HG02981 (cell line): ENCODE data around the gene PTPRJ.
"Not testable (repeated sequence)": the region's sequence is repeated elsewhere in the genome, so short reads cannot be mapped to it uniquely, and the experiment has no call there.

ENCODE experiments used
- ATAC-seq: cut with Tn5 transposase; IDR thresholded peaks from one replicate; pipeline ENCODE4 v1.9.1; 2021; ENCODE audit warnings: mild to moderate bottlenecking, moderate library complexity; ENCODE audit not compliant: unreplicated experiment

The PTPRJ gene

DNA sequence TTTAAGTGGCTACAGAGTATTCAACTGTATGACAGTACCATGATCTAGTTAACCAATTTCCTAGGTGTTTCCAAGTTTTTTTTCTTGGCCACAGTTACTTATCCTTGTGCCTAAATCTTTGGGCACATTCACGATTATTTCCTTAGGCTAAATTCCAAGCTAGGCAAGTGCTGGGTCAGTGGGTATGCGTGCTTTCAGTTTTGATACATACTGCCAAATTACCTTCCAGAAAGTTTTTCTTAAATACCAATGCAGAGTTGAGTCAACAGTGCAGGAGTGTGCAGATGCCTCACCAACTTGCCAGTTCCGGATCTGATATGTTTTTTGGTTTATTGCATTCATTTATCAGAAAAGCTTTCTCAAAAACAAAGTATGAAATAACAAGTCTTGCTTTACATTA, 168.4 kb downstream of the PTPRJ start:
- ATAC-seq, result no peak

DNA sequence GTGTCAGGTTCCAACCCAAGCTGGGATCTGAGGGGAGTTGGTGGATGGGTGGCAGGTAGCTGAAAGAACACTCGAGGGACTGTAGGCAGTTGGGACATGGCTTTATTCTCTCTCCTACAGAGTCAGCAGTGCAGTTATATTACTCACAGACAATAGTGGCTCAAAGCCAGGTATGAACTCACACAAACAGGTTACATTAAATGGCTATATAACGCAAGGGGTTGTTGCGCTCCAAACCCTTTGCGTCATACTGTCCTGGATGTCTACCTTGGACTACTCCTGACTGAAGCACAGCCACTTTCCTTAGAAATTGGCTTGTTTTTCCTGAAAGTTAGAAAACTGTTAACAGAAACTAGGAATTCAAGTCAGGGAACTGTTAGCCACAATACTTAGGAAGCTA, 169.9 kb downstream of the PTPRJ start:
- ATAC-seq, result no peak

DNA sequence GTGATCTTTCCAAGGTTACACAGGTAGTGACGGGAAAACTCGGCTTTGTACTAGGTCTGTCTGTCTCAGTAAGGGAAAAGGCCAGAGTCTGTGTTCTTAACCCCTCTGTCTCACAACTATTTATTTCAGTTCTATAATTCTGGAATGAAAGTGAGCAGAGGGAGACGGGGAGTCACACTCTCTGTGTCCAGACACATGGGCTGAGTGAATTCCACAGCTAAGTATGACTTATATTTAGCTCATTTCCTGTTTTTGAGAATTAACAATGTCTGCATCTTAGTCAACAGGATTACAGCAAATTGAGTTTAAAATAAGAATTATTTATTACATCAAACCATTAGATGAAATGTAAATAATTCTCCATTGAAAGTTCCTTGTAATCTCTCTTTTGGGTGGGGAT, 173.8 kb downstream of the PTPRJ start:
- ATAC-seq, result no peak

DNA sequence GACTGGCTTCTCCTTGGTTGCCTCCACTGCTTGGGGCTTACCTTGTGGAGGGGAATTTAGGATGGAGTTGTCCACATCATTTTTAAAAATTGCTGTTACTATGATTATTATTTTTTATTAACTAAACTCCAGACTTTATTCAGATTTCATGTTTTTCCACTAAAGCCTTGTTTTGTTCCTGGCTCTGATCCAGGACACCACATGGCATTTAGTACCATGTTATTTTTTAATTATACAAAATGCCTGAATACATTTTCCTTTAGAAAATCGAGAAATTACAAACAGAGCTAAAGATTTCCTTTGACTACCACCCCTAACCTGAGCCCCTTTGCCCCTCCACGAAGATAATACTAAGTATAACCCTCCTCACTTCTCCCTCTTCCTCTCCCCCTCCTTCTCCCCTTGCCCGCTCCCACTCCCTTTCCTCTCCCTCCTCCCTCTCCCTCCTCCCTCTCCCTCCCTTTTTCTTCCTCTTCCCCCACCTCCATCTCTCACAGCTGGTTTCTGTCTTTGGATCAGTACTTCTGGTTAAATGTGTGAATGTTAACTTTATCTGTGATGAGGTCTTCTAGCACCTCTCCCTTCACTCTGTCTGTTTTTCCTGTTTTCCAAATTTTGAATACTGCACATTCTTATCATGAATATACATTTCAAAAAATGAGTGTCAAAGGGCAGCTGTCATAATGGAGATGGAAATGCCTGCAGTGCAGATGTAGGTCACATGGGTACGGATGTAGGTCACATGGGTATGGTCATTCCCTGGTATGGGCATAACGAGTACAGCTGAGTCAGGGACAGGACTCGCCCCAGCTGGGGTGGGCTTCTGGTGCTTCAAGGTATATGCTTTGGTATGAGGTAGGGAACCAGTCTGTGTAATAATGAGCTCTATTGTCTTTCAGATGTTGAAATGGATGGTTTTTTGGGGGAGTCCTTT, 181.9 kb downstream of the PTPRJ start:
- no peak for ATAC-seq

DNA sequence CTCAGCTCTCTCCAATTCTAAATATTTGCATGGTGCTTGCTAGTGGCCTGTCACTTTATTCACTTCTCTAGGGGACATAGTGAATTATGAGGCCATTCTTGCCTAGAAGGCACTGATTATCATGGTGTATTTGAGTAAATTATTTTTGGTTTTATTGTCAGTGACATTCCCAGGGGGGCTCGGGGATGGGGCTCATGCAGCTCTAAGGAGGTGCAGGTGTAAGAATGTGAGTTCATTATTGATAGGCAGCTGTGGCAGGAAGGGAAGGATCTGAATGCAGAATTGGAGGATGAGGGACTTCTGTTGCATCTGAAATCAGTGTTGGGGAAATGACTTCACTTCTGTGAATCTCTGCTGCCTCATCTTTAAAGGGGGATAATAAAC, 182.5 kb downstream of the PTPRJ start:
- ATAC-seq, result no peak

DNA sequence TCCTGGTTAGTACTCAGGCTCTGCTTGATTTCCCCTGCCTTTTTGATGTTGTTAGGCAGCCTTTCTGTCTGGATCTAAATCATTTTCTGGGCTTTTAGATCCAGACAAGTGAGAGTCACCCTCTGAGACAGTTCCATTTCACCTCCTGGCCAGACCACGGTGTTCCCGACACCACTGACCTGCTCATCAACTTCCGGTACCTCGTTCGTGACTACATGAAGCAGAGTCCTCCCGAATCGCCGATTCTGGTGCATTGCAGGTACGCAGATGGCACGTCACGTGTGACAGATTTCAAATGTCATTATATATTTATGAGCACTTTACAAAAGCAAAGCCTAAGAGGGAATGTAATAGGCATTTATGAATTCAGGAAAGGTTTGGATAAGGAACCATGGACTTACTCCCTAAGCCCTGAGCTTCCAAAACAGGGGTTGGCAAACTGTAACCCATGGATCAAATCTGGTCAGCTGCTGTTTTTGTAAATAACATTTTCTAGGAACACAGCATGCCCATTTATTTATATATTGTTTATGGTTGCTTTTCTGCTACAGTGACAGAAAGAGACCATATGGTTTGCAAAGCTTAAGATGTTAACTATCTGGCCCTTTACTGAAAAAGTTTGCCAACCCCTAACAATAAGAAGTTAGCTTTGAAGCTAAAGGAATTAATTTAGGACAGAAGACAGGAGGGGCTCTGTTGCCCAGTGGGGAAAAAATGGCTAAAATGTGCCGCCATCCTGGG, 183.2 kb downstream of the PTPRJ start:
- no peak for ATAC-seq

DNA sequence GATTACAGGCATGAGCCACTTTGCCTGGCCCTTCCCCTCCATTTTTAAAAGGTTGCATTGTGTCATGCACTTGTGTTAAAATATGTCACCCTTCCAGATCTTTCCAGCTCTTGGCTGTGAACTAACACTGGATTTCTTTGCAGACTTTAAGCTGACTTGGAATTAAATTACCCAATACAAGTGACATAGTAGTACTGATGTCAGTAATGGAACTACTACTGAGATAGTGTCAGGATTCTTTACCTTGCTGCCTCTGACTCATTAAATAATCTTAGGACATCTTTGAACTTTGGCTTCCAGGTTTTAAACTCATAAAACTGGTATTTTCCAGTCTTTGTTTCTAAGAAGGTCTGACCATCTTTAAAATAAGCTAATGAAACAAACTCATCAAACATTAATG, 184.5 kb downstream of the PTPRJ start:
- ATAC-seq, result no peak

DNA sequence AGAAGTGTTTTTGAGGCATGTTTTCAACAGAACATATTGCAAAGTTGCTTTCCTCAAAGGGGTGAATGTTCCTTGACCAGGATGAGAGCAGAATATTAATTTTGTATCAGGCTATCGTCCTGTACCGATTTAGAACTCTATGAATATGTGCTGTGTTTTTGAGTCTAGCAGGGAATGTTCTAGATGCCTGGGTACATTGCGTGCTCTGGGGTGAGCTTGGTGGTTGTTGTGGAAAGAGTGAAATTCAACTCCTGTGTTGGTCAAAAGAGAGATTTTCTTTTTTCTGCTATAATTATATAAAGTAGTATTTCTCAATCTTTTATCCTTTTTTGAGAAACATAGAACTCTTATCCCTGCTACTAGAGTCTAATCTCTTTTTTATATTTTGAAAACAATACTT, 185.1 kb downstream of the PTPRJ start:
- ATAC-seq, result no peak

DNA sequence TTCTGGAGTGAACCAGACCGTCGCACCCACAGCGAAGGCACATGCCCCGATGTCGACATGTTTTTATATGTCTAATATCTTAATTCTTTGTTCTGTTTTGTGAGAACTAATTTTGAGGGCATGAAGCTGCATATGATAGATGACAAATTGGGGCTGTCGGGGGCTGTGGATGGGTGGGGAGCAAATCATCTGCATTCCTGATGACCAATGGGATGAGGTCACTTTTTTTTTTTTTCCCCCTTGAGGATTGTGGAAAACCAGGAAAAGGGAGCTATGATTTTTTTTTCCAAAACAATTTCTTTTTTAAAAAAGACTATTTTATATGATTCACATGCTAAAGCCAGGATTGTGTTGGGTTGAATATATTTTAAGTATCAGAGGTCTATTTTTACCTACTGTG, 187.0 kb downstream of the PTPRJ start:
- ATAC-seq, result no peak

DNA sequence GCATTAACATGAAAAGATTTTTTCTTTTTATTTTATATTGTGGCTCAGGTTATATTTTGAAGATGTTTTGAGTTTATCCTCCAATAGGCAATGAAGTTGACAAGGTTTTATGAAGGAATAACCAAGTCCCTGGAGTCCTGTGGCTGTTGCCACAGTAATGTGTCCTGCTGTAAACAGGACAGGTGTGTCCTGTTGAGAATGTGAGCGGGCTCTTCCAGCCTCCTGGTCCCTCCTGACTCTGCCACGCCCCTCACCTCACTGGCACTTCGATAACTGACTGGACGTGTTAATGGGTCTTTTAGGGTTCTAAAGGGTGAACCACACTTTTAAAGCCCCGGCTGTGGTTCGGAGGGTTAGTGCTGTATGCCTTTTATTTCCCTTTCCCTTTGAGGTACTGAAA, 188.5 kb downstream of the PTPRJ start:
- ATAC-seq, result no peak

DNA sequence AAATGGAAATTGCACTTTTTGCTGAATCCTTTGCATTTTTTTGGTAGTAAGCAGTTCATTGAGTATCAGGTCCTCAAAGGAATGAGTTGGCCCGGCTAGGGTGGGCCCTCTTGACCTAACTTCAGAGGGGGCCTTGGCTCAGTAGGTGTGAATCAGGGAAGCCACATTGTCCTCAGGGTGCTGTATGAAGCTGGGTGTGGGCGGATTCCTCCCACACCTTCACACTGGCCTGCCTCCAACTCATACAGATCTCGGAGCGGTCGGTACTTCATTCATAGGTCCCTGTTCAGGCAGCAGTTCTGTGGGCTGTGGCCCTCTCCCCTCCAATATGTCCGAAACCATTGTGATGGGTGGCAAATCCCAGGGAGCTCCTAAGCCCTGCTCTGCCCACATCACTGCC, 188.9 kb downstream of the PTPRJ start:
- ATAC-seq, result no peak

DNA sequence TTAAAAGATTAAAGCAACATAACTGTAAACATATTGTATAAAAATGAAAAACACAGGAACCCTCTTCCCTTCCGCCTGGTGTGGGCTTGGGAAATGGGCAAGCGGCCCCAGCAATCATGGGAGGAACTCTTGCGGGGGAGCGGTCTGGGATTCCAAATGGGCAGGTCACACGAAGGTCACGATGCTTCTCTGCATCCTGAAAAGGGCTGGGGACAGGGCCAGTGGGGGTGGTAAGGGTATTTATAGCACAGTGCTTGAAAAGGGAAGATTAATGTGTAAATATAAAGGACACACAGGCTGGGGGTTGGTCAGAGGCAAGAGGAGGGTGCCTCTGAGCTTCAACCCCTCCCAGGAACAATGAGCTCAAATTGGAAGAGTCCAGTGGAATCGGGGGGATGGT, 189.4 kb downstream of the PTPRJ start:
- ATAC-seq, result no peak

DNA sequence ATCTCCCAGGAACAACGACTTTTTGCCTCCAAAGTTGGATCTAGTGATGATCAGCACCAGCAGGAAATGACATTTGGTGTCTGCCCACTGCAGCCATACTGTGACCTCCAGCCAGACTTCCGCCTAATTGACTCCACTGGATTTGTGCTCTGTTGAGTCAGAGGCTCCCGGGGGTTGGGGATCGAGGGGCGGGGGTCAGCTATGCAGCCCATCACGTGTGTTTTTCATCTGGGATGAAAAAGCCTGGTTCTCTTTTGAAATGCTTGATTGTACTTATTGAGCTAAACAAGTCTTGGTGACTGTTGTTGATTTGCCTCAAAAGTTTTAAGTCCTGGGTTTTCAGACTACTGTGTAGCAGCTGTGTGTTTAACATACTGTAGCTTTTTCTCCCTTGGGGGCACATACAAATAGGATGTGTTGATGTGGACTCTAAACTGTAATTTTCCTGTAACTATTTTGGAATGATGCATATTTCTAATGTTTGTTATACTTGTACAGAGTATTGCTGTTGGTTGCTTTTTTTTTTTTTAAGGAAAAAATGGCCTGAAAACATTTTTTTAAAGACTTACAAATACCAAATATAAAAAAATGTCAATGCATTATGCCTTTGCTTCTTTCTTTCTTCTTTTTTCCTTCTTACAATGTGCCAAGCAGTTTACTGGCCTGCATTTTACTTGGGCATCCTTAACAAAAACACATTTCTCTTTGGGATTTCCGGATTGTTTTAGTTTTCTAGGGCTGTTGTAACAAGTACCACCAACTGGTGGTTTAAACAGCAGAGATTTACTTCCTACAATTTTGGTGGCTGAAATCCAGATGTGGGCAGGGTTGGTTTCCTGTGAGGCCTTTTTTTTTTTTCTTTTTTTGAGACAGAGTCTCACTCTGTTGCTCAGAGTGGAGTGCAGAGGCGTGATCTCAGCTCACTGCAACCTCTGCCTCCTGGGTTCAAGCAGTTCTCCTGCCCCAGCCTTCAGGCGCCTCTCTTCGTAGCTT, 190.2 kb downstream of the PTPRJ start:
- no peak for ATAC-seq

DNA sequence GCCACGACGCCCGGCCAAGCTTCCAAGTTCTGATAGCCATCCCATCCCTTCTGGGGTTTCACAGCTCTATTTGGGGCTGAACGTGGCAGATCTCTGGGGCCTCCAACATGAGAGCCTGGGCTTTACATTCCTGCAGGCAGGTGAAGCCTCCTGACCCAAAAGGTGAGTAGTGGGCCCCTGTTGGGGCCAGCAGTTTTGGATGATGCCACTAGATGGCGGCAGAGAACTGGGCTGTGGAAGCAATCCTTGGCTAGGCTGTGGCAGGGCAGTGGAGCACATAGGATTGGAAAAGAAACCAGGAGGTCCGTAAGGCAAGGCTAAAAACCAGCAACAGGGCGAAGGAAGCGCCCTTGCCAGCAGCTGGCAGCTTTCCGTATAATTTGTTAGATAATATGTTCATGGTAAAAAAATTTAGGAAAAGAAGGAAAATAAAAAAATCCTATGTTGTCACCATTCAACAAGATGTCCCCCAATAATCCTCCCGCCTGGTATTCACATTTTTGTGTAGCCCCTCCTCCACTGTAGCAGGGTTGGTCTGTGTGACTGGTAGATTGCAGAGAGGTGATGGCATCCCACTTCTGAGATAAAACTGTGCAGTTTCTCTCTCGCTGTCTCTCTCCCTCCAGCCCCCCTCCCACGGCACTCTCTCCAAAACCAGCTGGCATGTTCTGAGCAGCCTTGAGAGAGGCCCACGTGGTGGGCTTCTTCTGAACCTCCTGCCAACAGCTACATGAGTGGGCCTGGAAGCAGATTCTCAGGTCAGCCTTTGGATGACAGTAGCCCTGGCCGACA, 192.7 kb downstream of the PTPRJ start:
- ATAC-seq, result no peak

DNA sequence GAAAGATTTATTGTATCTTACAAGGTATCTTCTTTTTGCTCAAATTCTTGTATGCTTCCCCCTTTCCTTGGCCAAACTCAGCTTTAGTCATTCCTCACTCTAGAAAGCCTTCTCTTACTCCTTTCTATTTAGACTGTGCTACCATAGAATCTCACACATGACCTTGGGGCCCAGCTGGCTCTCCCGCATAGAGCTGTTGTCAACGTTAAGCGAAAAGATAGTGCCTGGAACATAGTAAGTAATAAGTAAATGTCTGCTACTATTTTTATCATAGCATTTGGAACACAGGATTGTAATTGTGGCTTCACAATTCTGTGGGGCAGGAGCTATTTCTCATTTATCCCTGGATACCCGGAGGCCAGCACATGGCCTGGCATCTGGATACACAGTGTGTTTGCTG, 197.3 kb downstream of the PTPRJ start:
- ATAC-seq, result no peak

DNA sequence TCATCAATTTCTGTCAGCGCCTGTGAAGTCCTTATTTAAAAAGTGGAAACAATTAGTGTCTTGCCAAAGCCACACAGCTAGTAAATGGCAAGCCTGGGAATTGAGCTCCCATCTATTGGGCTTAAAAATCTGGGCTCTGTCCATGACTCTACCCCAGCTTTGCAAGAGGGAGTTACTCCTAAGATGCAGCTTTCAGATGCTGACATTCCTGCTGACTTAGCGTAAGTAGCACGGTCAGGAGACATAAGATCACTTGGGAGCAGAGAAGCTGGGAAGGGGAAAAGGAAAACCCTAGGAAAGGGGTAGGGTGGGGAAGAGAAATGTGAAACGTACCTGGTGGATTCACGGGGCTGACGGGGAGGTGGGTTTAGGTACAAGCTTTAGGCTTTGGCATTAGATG, 200.3 kb downstream of the PTPRJ start:
- no peak for ATAC-seq

DNA sequence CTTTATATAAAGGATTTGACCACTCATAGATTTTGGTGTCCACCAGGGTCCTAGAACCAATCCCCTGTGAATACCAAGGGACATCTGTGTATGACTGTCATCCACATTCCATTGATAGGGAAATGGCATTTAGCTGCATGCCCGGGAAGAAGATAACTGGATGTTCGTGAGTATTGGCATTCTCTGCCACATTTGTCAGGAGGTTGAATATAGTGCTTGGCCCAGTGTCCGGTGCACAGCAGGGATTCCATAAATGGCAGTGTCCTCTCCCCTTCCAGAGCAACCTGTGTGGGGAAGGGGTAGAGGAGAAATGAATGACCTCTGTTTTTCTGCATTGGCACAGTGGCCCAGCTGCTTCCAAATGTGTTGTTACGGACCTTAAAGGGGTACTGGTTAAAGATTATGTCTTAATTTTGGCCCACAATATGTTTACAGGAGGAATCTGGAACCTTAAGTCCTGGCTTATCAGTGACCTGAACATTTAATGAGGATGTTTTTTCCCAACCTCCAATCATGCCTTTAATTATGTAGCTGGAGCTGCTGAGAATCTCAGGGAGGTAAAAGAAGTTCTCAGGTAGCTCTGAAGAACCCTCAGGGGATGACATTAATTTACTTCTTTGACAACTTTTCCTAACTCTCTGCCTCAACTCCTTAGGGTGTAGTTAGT, 202.6 kb downstream of the PTPRJ start:
- ATAC-seq, result no peak

DNA sequence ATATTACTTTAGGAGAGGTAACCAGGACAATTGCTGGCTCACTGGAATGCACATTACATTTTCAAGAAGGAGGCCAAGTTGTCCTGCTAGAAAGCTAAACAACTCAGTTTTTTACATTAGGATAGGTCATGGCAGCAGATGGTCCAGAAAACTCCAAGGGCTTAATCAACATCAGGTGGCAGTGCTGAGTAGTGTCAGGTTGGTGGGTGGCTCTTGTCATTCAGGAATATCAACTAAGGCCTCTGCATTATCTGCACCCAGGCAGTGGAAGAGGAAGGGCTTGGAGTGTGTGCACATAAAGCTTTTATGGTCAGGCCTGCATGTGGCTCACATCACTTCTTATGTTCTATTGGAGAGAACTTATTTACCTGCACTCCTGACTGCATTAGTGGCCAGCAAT, 204.1 kb downstream of the PTPRJ start:
- no peak for ATAC-seq

DNA sequence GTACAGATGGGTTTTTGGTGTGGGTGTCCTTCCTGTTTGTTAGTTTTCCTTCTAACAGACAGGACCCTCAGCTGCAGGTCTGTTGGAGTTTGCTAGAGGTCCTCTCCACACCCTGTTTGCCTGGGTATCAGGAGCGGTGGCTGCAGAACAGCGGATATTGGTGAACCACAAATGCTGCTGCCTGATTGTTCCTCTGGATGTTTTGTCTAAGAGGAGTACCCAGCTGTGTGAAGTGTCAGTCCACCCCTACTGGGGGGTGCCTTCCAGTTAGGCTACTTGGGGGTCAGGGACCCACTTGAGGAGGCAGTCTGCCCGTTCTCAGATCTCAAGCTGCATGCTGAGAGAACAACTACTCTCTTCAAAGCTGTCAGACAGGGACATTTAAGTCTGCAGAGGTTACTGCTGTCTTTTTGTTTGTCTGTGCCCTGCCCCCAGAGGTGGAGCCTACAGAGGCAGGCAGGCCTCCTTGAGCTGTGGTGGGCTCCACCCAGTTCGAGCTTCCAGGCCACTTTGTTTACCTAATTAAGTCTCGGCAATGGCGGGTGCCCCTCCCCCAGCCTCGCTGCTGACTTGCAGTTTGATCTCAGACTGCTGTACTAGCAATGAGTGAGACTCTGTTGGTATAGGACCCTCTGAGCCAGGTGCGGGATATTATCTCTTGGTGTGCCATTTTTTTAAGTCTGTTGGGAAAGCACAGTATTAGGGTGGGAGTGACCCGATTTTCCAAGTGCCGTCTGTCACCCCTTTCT, 210.7 kb downstream of the PTPRJ start:
- not testable (repeated sequence) for ATAC-seq
